ENCODE measurements around the gene PLAAT2. TPM values are rescaled to one million over a fixed set of nuclear protein-coding genes. Genes with fewer than 3 reads are reported as not detected.

The PLAAT2 gene
- total and polyA plus RNA-seq, 3 donors from 2014 or later: 0.43 to 1.2 (median 0.66) TPM

DNA sequence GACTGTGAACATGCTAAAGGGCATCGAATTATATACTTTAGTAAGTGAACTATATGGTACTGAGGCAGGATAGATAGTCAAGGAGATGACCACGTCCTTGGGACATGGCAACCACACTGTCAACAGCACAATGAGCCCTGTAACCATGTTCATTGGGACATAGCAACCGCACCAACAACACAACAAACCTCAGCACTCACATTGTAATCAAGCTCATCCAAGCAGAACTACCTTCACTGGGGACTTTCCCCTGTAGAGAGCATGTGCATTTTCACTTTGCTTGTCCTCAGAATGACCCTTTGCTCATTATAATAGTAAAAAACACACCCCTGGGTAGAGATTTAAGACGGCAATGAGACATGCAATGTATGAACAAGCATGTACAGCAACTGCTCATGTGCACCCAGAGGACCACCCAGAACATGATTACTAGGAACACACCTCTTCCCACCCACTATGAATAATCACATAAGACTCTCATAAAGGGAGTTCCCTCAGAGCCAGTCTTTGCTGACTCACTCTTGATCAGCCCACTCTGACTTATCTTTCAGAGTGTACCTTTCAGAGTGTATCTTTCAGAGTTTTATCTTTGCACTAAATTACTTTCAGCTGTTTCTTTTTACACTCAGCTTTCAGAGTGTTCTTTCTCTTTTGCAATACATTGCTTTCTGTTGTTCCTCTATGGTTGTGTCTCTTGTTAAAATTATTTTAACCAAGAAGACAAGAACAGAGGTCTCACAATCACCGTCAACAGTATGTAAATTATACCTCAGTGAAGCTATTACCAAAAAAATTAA, 4.1 kb upstream of the PLAAT2 start:
- Histone ChIP-seq H3K27me3 (no peaks in the 10 kb centered on the region), H3K9me3 (no peaks in the 10 kb centered on the region), H3K36me3 (ENCODE audit: low read depth, missing control alignments) (no peaks in the 10 kb centered on the region), H3K27ac (no peak overlapping the region), H3K4me1 (no peaks in the 10 kb centered on the region), H3K4me3 (no peak overlapping the region)
- intact Hi-C loops (cut with DNase I; ENCODE audit: low total_unique reads): no loop called here
- 38 to 40% methylated on average over 5 of the region's 5 CpGs for WGBS, 2 donors
- TF ChIP-seq POLR2A (IDR thresholded peaks at IDR 0.05): no peak
- TF ChIP-seq, protein P1, sequence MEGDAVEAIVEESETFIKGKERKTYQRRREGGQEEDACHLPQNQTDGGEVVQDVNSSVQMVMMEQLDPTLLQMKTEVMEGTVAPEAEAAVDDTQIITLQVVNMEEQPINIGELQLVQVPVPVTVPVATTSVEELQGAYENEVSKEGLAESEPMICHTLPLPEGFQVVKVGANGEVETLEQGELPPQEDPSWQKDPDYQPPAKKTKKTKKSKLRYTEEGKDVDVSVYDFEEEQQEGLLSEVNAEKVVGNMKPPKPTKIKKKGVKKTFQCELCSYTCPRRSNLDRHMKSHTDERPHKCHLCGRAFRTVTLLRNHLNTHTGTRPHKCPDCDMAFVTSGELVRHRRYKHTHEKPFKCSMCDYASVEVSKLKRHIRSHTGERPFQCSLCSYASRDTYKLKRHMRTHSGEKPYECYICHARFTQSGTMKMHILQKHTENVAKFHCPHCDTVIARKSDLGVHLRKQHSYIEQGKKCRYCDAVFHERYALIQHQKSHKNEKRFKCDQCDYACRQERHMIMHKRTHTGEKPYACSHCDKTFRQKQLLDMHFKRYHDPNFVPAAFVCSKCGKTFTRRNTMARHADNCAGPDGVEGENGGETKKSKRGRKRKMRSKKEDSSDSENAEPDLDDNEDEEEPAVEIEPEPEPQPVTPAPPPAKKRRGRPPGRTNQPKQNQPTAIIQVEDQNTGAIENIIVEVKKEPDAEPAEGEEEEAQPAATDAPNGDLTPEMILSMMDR (IDR thresholded peaks at IDR 0.05): no peak
- peak; percentile 61 for DNase-seq

DNA sequence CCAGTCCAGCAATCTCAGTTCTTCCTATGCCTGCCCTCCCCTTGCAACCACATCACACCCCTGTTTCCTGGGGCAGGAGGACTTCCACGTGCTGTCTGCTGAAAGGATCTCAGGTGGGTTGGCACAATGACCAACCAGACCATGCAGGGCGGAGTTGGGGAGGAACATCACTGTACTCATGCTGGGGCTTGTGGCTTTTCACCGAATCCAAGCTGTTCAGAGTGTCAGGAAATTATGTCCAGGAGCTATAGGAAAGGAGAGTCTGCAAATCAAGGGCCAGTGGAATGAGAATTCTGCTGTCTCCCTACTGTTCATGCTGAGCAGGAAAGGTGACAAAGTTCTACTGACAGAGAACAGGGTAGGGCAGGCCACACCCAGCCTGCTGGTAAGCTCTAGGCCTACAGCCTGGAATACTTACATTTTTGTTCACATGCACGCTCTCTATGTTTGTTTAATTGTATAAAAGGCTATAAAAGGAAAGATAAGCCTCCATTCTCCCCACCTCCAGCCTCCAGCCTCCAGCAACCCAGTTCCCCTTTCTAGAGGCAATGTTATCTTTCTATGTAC, 1.7 kb upstream of the PLAAT2 start:
- Histone ChIP-seq H3K36me3 (ENCODE audit: low read depth, missing control alignments) (no peaks in the 10 kb centered on the region), H3K27me3 (no peaks in the 10 kb centered on the region), H3K9me3 (no peaks in the 10 kb centered on the region), H3K4me3 (no peak overlapping the region), H3K27ac (no peak overlapping the region), H3K4me1 (no peaks in the 10 kb centered on the region)
- WGBS, 2 donors: 85 to 86% methylated on average over 4 of the region's 4 CpGs
- TF ChIP-seq, protein P1 (IDR thresholded peaks at IDR 0.05): no peak
- TF ChIP-seq POLR2A (IDR thresholded peaks at IDR 0.05): no peak
- DNase-seq: no peak
- intact Hi-C loops (cut with DNase I; ENCODE audit: low total_unique reads): no loop called here

DNA sequence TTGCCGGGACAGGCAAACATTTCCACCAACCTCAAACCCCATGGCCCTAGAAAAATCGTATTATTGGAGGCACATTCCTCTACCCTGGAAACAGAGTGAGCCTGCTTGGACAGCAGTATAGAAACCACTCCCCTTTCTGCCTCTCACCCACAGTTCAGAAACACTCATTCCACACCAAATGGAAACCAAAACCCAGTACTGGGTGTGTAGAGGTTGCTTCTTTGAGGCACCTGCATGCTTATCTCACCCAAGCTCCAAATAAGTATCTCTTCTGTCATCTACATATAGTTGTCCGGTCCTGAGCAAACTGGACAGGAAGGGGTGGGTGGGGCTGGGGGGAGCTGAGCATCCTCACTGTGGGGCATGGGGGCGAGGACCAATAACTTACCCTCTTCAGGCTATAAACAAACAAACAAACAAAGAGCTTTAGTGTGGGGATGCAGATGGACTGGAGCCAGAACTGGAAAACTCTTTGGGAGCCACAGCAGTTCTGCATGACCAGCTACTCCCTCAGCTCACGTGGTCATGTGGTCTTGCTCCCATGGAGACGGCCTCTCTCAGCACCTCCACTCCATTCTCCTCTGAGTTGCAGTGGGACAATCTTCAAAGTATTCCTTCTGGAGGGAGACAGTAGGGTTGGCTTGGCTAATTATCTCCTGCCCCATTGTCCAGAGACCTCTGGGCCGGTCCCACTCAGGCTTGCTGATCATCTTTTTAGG, 1.0 kb upstream of the PLAAT2 start:
- TF ChIP-seq POLR2A (IDR thresholded peaks at IDR 0.05): no peak
- TF ChIP-seq, protein P1 (IDR thresholded peaks at IDR 0.05): no peak
- intact Hi-C loops (cut with DNase I; ENCODE audit: low total_unique reads): no loop called here
- no peak overlapping the region for H3K27ac ChIP-seq
- H3K27me3 ChIP-seq: no peaks in the 10 kb centered on the region
- WGBS, 2 donors: 80 to 86% methylated on average over 5 to 7 of the region's 7 CpGs
- H3K36me3 ChIP-seq (ENCODE audit: low read depth, missing control alignments): no peaks in the 10 kb centered on the region
- no peaks in the 10 kb centered on the region for H3K4me1 ChIP-seq
- DNase-seq: no peak
- no peak overlapping the region for H3K4me3 ChIP-seq
- no peaks in the 10 kb centered on the region for H3K9me3 ChIP-seq

DNA sequence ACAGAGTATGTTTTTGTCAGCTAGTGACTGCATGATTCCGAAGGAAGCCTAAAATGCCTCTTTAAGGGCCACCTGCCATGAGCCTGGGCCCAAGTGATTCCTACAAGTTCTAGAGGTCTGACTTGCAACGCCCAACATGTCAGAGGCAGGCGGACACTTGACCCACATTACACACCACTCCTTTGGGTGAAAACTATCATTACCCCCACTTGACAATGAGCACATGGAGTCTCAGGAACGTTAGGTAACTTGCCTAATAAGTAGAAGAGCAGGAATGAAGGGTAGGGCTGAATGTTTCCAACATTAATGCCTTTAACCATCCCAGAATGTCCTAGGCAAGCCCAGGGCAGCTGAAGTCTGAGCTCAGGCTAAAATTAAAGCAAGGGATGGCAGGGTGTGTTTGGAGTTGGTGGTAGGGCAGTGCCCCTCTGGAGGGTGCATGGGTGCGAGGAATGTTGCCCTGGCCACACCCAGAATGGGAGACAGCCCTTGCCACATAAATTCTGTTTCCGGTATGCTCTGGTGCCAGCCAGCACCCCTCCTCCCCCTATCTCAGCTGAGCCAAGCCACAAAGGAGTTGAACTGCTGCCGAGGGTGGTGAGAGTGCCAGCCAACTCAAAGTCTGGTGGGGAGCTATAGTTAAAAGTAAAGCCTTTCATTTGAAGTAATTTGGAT, 2.5 kb downstream of the PLAAT2 start:
- H3K4me1 ChIP-seq: no peaks in the 10 kb centered on the region
- TF ChIP-seq, protein P1 (IDR thresholded peaks at IDR 0.05): no peak
- TF ChIP-seq POLR2A (IDR thresholded peaks at IDR 0.05): no peak
- intact Hi-C loops (cut with DNase I; ENCODE audit: low total_unique reads): no loop called here
- no peaks in the 10 kb centered on the region for H3K9me3 ChIP-seq
- 82 to 90% methylated on average over 7 of the region's 7 CpGs for WGBS, 2 donors
- no peak for DNase-seq
- H3K36me3 ChIP-seq (ENCODE audit: low read depth, missing control alignments): no peaks in the 10 kb centered on the region
- H3K27me3 ChIP-seq: no peaks in the 10 kb centered on the region
- no peak overlapping the region for H3K4me3 ChIP-seq
- no peak overlapping the region for H3K27ac ChIP-seq
